Measurements from ENCODE around the gene CADM1.

CADM1 gene

DNA sequence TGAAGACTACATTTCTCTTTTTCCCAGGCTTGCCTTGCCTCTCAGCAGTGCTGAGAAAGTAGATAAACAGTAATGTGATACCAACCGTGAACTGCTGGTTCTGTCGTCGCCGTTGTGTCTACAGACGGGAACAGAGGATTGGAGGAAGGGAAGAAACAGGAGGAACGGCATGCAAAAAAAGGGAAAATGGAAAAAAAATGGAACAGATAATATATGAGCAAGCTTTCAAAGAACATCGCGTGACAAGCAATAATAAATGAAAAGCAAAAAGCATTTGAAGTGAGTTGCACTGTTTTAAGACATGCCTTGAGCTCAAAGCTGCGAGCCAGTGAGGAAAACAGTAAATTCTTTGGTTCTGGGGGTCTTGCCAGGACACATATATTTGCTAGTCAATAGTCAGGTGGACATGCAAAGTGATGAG, 305.9 kb downstream of the CADM1 start:
- no peak for FAIRE-seq

DNA sequence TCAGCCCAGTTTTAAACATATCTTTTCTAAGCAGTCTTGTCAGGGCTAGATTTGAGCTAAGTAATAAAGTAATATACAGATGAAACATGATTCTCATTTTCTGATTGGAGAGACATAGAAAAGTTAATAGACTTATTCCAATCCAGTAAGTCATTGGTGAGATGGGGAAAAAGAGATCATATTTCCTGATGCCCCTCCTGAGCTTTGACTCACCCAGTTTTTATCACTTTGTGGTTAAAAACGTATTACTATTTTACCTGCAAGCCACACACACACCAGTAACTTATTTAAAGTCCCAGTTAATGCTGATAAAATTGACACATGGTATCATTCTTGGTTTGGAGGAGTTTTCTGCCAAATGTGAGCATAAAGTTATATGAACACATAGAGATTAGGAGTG, 306.8 kb downstream of the CADM1 start:
- FAIRE-seq, result no peak

DNA sequence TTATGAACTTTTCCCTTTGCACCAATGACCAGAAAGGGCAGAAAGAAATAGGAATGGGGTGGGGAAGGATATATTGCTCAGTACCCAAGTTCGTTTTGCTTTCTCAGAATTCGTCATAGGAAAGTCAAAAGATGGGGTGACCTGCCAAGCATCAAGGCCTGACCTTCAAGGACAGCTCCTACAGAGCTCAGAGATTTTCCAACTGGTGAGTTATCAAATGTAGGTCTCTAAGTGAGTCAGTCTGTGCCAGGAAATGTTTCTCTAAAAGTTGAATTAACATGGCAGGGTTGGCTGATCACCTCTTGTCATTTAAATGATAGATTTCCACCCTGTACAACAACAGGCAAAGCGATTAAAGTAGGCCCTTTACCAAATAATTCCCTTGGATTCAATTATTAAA, 307.2 kb downstream of the CADM1 start:
- no peak for FAIRE-seq

DNA sequence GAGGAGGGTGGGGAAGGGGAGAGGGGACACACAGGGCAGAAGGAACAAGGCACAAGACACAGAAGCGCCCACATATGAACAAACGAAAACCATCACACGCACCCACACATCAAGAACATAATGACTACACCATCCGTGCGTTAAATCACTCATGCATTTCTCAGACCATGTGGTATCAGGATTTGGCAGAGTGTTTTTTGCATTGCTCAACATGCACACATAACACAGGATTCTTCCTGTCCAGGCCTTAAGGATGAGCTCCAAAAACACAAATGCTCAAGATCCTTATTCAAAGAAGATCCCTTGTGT, 309.5 kb downstream of the CADM1 start:
- FAIRE-seq, result no peak

DNA sequence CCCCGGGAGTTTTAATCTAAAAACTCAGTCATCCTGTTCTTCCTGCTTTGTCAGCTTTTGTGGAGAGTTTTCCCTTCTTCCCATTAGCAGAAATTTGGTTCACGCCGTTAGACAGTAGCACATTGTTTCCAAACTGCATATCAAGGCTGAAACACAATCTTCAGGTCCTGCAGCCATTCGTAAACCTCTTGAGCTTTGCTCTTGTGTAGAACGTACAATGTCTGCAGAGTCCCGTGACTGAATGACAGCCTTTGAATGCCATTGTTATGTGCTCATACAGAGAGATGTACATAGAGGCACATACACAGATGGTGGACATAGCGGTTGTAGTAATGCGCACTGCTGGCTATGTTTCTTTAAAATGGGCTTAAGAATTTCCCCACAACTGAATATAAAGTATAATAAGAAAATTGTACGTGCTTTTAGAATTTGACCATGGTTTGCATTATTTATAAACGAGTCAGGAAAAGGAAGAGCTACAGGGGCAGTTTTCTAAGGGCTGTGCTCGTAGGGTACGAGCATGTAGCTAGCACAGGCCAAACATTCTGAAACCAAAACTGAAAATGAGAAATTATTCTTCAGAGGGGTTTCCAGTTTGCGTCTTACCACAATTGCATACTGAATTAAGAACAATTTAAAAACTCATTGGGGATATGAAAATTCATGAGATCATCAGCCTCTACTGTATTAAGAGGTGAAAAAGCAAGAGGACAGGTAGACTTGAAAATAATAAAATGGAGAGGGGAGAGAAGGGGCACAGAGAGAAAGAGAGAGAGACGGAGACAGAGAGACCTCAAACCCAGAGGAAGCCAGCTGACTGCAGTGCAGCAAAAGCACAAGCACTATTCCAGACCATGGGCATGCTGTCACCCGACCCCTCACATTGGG, 310.1 kb downstream of the CADM1 start:
- FAIRE-seq, result no peak

DNA sequence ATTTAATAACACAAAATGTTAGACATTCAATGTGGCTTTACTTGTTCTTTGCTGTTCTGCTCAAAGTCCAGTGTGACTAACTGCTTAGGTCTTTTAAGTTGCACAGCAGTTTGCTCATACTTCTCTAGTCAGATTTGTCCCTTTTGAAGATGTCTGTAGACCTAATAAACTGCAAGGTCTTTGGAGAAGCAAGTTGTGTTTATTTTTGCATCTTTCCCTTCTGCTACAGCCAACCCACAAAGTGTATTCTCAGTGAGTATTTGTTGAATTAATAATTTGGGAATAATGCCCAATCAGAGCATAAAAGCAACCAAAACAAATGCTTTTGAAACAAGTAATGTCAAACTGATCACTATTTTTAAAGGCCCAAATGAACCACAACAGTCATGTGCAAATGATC, 312.5 kb downstream of the CADM1 start:
- no peak for FAIRE-seq

DNA sequence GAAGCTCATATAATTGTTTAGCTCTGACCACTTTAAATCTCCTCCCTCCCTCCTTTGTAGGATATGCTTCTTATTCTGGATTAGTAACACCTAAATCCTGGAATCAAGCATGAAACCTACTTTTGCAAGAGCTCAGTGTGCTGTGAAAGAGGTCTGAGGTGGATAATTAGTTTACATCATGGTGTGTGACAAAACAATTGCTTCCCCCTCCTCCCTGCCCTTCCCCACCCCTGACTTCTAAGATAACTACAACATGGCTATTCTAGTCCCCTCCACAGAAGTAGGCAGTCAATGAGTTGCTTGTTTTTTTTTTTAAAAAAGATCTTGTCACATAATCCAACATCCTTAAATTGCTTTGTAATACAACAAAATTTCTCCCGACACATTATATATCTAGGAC, 314.0 kb downstream of the CADM1 start:
- FAIRE-seq, result no peak

DNA sequence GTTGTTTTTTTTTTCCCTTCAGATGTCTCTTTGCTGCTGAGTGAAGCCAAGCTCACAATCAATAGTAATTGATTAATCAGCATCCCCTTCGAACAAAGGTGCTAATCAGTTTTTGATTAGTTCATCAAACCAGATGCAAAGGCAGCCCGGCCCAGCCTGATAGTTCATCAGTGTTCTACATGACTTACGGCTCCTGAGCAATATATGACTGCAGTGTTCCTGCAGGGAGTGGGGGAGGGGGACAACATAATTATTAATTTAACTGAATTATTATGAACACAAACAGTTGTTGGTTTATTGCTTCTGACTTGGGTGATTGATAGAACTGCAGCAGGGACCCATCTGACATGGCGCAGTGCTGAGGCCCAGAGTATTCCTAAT, 315.3 kb downstream of the CADM1 start:
- FAIRE-seq, result no peak

DNA sequence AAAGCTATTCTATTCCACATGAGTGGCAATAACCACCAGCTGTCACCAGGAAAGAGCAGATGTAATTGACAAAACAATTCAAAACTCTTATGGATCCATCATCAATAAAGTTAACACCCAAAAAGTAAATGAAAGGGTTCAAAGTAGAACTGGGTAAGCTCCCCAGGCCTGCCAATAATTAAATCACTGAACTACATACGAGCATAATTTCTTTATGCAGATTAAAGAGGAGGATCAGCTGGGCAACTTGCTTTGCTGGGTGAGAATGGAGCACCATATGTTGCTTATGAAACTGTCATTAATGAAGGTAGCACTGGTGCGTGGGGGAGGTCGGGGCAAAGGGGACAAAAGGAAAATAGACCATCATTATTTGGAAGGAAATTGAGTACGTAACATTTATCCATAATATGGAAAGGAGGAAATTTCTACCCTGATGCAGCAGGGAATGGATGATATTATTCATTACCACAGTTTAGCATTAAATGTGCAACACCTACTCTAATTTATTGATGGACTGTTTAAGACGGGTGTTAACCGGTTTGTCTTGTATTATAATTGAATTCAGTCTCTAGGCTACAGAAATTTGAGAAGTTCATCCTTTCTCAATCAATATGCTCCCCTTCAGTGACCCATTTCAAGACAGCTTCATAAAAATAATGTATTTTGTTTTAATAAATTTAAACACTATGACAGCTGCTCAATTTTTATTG, 315.9 kb downstream of the CADM1 start:
- no peak for FAIRE-seq

DNA sequence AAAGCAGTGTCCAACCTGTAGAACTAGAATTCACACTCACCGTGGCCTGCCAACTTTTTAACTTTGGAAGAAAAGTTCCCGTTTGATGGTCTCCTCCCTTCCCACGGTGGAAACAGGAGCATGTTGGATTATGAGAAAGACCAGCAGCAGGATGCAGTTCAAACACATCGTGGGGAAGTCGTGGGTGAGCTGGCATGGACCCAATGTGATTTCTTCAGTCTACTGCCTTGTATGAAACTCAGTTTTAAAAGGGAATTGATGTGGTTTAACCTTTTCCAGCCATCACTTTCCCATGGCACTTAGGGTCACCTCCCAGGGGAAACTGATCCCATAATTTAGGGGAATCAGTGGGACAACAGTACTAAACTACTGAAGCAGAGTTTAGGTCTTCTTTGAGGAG, 318.3 kb downstream of the CADM1 start:
- FAIRE-seq, result no peak

DNA sequence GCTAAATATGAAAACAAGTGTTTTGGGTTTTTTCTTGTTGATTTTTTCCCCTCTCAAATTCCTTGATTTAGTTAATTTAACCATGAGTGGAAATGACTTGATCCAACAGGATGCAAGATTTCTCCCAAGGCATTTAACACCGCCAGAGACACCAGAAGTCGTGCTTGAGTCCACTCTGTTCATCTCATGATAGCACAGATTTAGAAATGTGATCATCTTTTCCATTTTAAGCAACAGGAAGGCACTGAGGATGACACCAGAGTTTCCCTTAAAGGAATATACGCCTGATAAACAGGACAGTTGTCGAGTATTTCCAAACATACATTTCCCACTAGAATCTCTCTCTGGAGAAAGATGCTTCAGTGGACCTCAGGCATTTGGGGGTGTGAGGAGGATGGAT, 318.7 kb downstream of the CADM1 start:
- FAIRE-seq, result no peak

DNA sequence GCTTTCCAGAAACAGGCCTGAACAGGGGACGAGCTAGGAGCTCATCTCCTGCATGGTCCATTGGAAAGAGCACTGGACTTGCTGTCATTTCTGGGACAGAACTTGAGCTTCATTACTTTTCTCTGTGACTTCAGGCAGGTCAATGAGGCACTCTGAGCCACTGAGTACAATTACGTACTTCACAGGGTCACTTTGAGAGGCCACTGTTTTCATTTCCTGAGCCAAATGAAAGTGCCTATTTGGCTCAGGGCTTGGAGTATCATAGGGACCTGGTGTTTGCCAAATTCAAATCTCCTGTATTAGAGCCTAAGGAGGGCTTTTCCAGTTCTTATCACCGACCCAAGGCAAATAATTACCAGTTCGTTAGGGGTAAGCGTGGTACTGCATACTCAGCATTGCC, 319.3 kb downstream of the CADM1 start:
- FAIRE-seq, result no peak

DNA sequence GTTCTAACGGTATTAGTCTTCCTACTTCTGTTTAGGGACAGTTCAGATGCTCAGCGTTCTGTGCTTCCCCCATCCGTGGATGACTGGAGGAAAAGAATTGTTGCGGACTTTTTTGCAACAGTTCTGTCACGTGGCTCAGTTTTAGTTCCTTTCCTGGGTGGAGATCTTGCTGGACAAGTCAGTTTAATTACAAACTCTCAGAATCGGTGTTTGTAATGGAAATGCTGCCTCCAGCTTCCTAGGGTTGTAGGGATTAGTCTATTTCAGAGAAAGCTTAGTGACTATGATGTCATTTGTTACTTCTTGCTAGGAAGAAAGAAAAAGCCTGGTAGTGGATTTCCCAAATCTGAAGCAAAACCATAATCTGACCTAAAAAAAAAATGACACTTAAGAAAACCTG, 320.4 kb downstream of the CADM1 start:
- no peak for FAIRE-seq

DNA sequence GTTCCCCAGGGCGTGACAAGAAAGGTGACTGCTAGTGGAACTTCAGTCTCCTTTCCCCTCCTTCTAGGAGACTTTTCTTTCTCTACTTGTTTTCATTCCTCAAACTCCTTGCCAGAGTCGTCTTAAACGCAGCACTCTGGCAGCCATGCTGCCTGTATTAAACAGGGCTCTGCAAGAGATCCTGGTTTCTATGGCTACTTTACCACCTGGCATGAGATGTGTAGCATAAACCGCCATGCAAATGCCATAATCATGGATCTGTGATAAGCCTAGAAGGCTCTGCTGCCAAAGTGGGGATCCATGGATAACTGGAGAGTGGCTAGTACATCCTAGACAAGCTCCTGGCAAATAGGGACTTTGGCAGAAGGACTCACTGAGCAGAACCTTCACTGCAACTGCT, 321.1 kb downstream of the CADM1 start:
- no peak for FAIRE-seq

DNA sequence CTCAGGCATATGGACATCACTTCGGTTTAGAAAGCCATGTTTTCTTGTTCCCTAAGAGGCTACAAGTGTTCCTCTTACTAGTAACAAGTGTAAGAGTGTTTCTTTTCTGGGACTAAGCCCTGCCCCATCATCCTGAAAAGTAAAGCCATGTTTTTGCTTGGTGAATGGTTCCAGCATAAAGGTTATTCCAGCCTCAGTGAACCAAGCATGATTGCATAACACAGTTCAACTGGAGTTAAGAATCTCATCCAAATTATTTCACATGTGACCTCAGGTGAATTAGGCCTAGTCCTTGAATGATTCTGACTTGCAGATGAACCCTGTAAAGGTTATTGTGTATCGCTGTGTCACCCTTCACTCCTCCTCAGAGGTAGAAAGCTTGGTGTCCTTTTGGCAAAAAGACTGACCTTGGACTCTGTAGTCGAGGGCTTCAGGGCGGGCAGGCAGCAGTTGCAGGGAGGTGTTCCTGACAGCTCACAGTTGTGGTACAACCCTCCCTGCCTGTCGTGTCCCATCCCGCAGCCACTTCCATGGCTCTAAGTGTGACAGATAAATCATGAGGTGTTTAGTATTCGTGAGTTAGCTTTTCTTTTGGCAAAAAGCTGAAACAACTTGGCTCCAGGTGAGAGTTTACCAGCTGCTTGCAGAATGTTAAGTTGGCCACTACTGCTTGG, 321.8 kb downstream of the CADM1 start:
- FAIRE-seq, result no peak

DNA sequence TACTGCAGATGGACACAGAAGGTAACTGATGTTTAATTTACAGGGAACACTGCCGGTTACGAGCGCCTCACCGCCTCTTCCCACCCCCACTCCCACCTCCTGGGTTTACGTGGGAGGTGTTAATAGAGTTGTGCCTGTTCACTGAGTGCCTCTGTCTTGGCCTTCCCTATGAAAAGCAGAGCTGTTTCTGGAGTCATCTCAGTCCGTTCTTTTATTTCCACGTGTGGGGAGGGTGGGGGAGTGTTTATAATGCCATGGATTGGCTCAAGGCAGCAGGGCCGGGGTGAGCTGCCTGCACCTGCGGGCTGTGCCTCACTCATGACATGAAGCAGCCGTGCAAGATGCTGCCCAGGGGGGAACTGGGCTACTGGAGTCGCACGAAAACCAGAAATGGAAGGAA, 322.7 kb downstream of the CADM1 start:
- FAIRE-seq, result no peak

DNA sequence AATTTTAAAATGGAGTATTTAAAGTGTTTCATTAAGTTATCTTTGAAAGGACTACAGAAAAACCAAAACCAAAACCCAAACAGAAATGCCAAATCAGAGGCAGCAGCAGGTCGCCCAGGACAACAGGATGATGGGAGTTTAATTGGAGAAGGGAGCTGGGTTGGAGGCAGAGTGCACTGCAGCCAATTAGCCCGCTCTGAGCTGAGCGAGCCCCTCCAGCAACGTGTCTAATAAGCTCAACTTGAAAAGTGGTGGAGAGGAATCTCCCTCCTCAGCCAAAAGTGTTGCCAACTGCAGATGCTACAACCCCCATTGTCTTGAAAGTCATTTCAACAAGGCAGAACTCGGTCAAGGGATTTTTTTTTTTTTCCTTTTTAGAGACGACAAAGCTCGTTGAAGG, 323.9 kb downstream of the CADM1 start:
- no peak for FAIRE-seq

DNA sequence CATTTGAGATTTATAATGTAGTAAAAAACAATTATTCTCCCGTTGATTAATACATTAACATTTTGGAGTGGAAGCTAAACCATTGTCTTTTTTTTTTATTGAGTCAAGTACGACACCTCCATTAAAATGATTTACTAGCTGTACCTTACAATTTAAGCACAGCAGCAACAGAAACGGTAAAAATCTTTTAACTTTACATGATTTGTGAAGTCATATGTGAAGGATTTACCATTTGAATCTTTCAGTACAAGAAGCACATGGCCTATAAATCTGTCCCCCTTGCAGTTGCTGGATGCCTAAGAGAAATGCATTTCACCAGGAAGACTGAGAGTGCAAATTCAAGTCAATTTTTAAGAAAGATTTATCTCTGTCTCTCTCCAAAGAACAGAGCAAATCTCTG, 324.6 kb downstream of the CADM1 start:
- no peak for FAIRE-seq

DNA sequence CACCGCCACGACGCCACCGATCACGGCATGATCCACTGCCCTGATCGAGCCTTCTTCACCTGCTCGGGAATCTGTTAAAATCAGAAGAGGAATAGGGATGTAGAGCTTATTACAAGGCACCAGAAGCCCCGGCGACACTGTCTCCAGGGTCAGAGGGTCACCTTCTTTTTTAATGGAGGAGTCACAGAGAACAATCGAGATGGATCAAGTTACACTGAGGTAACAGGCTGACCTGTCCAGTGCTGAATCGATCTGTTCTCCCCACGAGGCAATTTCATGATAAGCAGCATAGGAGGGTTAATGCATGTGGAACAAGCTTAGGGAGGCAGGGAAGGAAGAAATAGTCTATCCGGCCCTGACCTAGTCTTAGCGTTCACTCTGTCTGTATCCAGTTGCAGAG, 325.5 kb downstream of the CADM1 start:
- FAIRE-seq, result no peak

DNA sequence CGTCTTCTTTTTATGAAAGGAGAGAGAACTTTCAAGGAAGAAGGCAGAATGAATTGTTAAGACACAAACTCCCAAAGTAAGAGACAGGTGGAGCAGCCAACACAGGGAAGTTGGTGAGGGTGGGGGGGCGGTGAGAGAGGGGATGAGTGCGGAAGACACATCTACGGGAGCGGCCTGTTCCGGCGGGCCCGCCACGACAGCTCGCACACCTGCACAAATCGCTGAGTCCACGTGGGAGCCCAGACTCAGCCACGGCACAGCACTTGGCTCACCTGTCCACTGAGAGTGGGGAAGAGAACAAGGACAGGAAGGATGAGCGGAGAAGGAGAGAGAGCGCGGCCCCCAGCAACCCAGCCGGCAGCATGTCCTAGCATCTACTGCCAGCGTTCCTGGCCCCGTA, 331.1 kb downstream of the CADM1 start:
- no peak for FAIRE-seq

DNA sequence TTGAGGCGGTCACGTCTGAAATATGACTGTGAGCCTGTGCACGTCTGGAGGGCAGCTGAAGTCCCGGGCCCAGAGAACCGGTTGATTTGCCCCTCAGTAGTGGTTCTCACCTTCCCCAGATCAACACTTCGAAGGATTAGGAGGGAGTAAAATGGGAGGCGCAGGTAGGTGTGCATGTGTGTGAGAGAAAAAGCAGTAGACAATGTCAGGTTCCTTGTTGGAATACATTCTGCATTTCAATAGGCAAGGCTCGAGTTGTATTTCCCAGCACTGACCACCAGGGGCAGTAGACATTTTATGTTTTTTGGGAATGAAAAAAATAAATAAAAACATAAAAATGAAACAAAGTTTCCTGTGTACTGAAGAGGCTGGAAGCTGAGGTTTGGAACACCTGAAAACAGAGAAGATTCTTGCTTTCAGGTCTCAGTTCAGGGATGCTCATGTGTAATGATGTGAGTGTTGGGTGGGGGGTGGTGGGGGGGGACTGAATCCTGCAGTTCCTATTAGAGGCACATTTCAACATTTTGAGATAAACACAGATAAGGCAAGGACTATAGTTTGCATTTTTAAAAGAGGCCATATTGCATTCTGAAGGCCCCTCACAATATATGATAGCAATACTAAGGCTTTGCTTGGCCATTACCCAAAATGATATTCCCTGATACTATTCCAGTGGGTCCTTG, 333.9 kb downstream of the CADM1 start:
- no peak for FAIRE-seq

DNA sequence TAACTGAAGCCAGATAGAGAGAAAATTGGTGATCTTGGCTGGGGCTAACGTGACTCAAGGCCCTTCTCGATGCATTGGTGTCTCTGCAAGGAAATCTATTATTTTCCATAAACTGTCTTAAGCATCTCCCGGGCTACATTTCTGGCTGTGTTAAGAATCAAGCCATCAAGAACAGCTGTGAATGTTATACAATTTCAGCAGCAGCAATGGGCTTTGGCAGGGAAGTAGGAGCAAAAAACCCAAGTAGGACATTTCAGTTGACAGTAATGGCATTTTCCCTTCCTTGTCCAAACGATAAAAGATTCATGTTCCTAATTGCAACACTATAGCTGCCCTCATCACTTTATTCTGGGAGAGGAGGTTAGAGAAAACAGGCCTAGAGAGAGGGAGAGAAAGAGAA, 335.0 kb downstream of the CADM1 start:
- FAIRE-seq, result no peak

DNA sequence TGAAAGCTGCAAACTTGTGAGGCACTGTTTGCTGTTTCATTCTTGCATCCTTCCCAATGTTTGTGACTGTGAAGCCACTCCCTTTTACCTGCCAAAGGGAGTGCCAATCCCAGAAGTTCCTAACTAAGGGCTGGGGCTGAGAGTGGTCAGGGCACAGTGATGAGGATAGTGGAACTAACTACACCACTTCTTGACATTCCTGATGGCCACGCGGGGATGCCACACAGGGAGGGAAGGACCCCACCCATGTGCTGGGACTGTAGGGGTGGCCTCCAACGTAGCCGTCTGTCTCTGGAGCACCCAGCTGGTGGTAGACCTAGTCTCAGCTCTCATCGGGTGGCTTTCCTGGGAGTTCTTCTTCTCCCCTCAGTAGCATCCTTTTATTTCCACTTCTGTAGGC, 335.5 kb downstream of the CADM1 start:
- no peak for FAIRE-seq

All from colon (tissue), 2 donors.